ENCODE data around the gene LPIN1. TPM values are rescaled to one million over a fixed set of nuclear protein-coding genes. Genes with fewer than 3 reads are reported as not detected.

LPIN1 gene
- total and polyA plus RNA-seq, 4 donors, result 10.1 to 27.4 (median 13.4) TPM

- Histone ChIP-seq H3K27me3 (ENCODE audit: control insufficient read depth in 4 of 4, insufficient read depth in 4 of 4, low read length in 3 of 4) (no peaks in the 10 kb centered on the region), H3K9ac (ENCODE audit: low read depth in 1 of 2, low read length in 2 of 2) (no peak overlapping the region), H3K4me1 (ENCODE audit: control insufficient read depth in 4 of 4, insufficient read depth in 4 of 4, low read length in 3 of 4) (no peaks in the 10 kb centered on the region), H3K27ac (ENCODE audit: low read depth in 1 of 2, low read length in 2 of 2) (no peak overlapping the region), H3K4me3 (ENCODE audit: low read depth in 1 of 3, low read length in 3 of 3) (no peak overlapping the region), H3K9me3 (ENCODE audit: control insufficient read depth in 4 of 4, low read length in 3 of 4) (no peaks in the 10 kb centered on the region), H3K36me3 (ENCODE audit: control insufficient read depth in 4 of 4, insufficient read depth in 3 of 4, low read depth in 1 of 4, low read length in 3 of 4) (peaks cover 18 to 42% (median 33%) of the 10 kb centered on the region in 4 donors)
- DNase-seq (ENCODE audit: low spot score), result no peak
- WGBS, result 97% methylated on average over 6 of the region's 6 CpGs
- no peak for TF ChIP-seq SP1 (IDR thresholded peaks at IDR 0.05)
- TF ChIP-seq HNF4G (IDR thresholded peaks at IDR 0.05), result no peak
- no peak for TF ChIP-seq ATF3 (IDR thresholded peaks at IDR 0.05)
- no peak for TF ChIP-seq HNF4A (conservative IDR thresholded peaks at IDR 0.05)
- no peak for TF ChIP-seq NR2F2 (IDR thresholded peaks at IDR 0.05)
- TF ChIP-seq, protein P1, sequence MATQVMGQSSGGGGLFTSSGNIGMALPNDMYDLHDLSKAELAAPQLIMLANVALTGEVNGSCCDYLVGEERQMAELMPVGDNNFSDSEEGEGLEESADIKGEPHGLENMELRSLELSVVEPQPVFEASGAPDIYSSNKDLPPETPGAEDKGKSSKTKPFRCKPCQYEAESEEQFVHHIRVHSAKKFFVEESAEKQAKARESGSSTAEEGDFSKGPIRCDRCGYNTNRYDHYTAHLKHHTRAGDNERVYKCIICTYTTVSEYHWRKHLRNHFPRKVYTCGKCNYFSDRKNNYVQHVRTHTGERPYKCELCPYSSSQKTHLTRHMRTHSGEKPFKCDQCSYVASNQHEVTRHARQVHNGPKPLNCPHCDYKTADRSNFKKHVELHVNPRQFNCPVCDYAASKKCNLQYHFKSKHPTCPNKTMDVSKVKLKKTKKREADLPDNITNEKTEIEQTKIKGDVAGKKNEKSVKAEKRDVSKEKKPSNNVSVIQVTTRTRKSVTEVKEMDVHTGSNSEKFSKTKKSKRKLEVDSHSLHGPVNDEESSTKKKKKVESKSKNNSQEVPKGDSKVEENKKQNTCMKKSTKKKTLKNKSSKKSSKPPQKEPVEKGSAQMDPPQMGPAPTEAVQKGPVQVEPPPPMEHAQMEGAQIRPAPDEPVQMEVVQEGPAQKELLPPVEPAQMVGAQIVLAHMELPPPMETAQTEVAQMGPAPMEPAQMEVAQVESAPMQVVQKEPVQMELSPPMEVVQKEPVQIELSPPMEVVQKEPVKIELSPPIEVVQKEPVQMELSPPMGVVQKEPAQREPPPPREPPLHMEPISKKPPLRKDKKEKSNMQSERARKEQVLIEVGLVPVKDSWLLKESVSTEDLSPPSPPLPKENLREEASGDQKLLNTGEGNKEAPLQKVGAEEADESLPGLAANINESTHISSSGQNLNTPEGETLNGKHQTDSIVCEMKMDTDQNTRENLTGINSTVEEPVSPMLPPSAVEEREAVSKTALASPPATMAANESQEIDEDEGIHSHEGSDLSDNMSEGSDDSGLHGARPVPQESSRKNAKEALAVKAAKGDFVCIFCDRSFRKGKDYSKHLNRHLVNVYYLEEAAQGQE (IDR thresholded peaks at IDR 0.05), result no peak
- TF ChIP-seq GABPA (IDR thresholded peaks at IDR 0.05 in 1 of 2, conservative IDR thresholded peaks at IDR 0.05 in 1 of 2), result no peak
- no peak for TF ChIP-seq RXRA (IDR thresholded peaks at IDR 0.05)
- no peak for TF ChIP-seq JUND (IDR thresholded peaks at IDR 0.05)
- TF ChIP-seq EGR1 (IDR thresholded peaks at IDR 0.05; ENCODE audit: low read depth in 2 of 2), result no peak
- TF ChIP-seq TAF1 (conservative IDR thresholded peaks at IDR 0.05), result no peak
- TF ChIP-seq RAD21 (IDR thresholded peaks at IDR 0.05), result no peak
- TF ChIP-seq, protein P2, sequence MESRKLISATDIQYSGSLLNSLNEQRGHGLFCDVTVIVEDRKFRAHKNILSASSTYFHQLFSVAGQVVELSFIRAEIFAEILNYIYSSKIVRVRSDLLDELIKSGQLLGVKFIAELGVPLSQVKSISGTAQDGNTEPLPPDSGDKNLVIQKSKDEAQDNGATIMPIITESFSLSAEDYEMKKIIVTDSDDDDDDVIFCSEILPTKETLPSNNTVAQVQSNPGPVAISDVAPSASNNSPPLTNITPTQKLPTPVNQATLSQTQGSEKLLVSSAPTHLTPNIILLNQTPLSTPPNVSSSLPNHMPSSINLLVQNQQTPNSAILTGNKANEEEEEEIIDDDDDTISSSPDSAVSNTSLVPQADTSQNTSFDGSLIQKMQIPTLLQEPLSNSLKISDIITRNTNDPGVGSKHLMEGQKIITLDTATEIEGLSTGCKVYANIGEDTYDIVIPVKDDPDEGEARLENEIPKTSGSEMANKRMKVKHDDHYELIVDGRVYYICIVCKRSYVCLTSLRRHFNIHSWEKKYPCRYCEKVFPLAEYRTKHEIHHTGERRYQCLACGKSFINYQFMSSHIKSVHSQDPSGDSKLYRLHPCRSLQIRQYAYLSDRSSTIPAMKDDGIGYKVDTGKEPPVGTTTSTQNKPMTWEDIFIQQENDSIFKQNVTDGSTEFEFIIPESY (IDR thresholded peaks at IDR 0.05), result no peak
- TF ChIP-seq FOXA1 (IDR thresholded peaks at IDR 0.05), result no peak
- TF ChIP-seq FOXA2 (IDR thresholded peaks at IDR 0.05), result no peak
- no peak for TF ChIP-seq YY1 (IDR thresholded peaks at IDR 0.05)
- TF ChIP-seq, protein P3, sequence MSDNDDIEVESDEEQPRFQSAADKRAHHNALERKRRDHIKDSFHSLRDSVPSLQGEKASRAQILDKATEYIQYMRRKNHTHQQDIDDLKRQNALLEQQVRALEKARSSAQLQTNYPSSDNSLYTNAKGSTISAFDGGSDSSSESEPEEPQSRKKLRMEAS (IDR thresholded peaks at IDR 0.05), result no peak
- no peak for TF ChIP-seq CTCF (IDR thresholded peaks at IDR 0.05; ENCODE audit: low read depth, low read length, missing input control)
These were observed 64.7 kb downstream of the LPIN1 start for GRCh38 chr2:11811036-11811654.

All from liver (tissue), 9 donors.